Coronary artery (tissue), 2 donors: ENCODE results near the gene PLEK2.

ENCODE experiments used
- DNase-seq: peaks from one replicate; pipeline ENCODE4 v3.0.0-alpha.2; 2017; ENCODE audit warnings: low spot score
- H3K27ac ChIP-seq, 2 donors: fragments of 200-600 bp; sonication (generic); one replicate each; pipeline ENCODE4 v1.5.1; 2016 to 2019
- H3K4me3 ChIP-seq: fragments of 200-600 bp; sonication (generic); 2 replicates; pipeline ENCODE4 v1.5.1; 2016; ENCODE audit warnings: mild to moderate bottlenecking, moderate library complexity
- CTCF ChIP-seq: fragments of 200-600 bp; sonication (generic); IDR thresholded peaks from one replicate; pipeline ENCODE4 v1.5.1; 2019; ENCODE audit warnings: antibody characterized with exemption

Gene PLEK2

GRCh38 chr14:67397536-67397935, 14.4 kb downstream of the PLEK2 start:
- Histone ChIP-seq H3K4me3 (no peak overlapping the region), H3K27ac (no peak overlapping the region)
- no peak for TF ChIP-seq CTCF
- no peak for DNase-seq

GRCh38 chr14:67396381-67396970, 15.5 kb downstream of the PLEK2 start:
- Histone ChIP-seq H3K4me3 (no peak overlapping the region), H3K27ac (no peak overlapping the region)
- no peak for TF ChIP-seq CTCF
- no peak for DNase-seq

- Histone ChIP-seq H3K4me3 (no peak overlapping the region), H3K27ac (no peak overlapping the region)
- no peak for TF ChIP-seq CTCF
- no peak for DNase-seq
Measured at GRCh38 chr14:67395876-67396189, 16.1 kb downstream of the PLEK2 start.

- no peak for DNase-seq
- Histone ChIP-seq H3K27ac (no peak overlapping the region), H3K4me3 (no peak overlapping the region)
- no peak for TF ChIP-seq CTCF
Measured at GRCh38 chr14:67395086-67395875, 16.7 kb downstream of the PLEK2 start.

- no peak overlapping the region for H3K27ac ChIP-seq
- no peak for DNase-seq
- TF ChIP-seq CTCF, result no peak
- no peak overlapping the region for H3K4me3 ChIP-seq
Measured at GRCh38 chr14:67393689-67394088, 18.3 kb downstream of the PLEK2 start.

- no peak for DNase-seq
- no peak for TF ChIP-seq CTCF
Measured at GRCh38 chr14:67392800-67393199, 19.2 kb downstream of the PLEK2 start.

GRCh38 chr14:67392123-67392522, 19.8 kb downstream of the PLEK2 start:
- no peak for DNase-seq
- TF ChIP-seq CTCF, result no peak
- Histone ChIP-seq H3K27ac (no peak overlapping the region), H3K4me3 (no peak overlapping the region)

More at GRCh38 chr14:67392800-67393199, 19.2 kb downstream of the PLEK2 start:
- Histone ChIP-seq H3K4me3 (no peak overlapping the region), H3K27ac (no peak overlapping the region)
